ENCODE measurements around the gene USP47.

The USP47 gene

DNA sequence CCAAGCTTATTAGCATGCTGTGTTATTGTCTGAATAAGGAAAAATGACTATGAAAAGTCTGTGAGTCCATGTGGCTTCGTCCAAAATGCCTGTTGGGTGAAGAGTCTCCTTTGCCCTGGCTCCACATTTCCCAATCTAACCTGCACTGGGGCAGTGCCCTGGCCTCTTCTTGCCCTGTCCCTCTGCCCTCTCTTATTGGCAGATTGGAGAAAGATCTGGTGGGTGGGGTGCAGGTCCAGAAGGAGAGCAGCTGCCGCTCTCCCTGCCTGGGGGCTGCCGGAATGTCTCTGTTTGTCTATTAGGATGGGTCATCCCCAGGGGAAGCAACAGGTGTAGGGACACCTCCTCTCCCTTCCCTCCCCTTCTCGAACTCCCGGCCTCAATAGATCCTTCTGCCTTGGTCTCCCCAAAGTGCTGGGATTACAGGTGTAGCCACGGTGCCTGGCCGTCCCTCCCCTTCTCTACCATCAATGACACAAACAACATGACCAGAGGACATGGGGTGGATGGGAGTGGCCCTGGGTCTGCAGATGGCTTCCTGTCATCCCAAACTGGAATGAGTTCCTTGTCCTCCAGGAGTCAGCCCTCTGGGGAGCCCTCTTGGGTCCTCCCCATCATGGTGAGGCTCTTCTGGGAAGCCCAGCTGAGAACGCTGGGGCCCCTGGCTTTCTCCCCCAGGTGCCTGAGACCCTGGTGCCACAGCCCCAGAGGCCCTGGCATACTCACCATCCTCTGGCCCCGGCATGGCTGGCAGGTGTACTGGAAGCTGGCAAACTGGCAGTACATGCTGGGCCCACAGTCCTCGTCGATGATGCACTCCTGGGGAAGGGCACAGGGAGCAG, 126.1 kb downstream of the USP47 start:
- no peak for DNase-seq

DNA sequence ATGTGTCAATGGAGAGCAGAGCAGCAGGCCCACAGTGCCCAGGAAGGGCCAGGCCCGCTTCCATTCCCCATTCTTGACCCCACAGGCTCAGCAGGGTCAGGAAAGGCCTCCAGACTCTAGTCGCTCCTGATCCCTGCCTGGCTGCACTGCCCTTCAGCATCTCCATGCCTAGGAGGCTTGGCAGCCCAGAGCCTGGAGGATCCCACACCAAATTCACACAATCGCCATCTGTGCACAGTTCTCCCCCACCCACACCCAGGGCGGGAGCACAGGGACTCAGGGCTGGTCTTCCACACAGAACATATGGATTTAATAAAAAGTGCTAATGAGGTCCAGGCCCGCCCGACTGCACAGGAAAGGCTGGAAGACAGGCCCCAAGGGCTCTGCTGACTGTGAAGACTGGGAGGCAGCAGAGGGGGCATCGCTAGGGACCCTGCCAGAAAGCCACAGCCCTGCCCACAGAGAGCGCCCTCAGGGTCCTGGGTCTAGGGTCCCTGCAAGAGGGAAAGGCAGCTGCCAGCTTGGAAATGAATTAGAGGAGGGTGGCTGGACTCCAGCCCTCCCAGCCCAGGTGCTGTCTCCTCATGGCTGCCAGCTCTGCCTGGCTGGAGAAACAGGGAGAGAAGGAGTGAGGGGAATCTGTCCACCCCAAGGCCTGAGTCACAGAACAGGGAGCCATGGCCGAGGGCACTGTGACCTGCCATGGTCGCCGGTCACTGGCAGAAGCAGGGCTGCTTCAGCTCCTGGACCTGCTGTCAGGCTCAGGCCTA, 126.9 kb downstream of the USP47 start:
- no peak for DNase-seq

DNA sequence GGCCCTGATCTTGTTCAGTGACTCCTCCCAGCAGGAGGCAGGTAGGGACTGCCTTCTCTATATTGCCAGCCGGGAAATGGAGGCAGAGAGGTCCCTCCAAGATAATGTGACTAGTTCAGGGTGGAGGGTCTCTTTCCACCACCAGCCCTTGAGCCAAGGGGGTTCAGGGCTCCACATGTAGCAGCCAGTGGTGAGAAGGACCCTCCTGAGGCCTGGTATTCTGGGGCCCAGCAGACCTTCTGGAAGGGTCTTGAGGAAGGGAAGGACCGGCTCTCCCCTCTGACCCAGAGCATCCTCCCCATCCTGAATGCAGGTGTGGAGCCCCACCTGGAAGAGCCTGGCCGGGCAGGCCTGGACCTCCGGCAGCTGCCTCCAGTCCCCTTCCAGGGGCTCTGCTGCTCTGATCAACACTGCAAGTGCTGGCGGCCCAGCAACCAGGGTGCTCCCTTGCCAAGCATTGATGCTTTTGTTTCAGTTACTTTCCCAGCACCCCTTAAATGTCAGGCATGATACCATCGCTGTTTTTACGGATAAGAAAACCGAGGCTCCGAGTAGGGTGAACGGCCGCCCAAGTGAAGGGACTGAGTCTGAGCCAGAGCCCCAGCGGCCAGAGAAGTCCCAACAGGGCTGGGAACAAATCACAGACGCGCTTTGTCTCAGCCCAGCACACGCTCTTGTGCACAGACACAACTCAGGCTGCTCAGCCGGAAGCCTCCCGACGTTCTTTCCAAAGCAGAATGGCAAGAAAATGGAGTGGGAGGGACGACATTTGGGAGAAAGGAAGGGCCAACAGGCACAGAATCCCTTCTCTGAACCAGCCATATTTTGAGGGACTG, 127.8 kb downstream of the USP47 start:
- DNase-seq: no peak

DNA sequence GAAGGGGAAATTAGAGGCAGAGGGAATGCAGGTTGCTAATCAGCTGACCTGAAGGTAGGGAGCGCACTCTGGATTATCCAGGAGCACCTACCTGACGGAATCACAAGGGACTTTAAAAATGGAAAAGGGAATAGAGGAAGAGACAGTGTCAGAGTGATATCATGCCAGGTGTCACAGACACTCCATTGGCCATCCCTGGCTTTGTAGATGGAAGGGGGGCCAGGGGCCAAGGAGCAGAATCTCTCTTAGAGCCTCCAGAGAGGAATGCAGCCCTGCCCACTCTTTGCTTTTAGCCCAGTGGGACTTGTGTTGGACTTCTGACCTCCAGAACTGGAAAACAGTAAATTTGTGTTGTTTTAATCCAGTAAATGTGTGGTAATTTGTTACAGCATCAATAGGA, 128.8 kb downstream of the USP47 start:
- no peak for DNase-seq

DNA sequence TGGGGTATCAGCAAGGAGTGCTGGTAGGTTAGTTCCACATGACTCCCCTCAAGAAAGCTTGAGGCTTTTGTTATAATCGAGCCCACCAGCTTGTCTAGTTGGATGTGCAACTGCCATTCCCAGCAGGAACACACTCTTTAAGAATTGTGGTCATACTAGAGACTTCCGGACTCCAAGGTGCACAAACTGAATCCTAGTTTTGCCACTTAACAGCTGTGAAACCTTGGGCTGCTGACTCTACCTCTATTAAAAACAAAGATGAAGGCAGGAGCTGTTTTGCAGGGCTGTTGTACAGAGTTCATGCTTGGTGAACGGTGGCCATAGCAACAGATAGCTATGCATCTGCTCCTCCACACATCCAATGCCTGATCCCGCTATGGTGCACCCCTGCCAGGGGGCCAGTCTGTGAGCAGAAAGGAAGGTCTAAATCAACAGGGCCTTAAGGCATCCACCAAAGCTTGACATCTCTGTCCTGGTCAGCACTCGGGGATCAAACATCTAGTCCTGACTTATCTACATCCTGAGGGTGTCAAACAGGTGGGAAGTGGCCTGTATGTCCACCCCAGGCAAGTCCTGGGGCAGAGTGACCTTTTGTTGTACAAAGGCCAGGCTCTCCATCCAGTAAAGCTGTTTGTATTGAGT, 130.3 kb downstream of the USP47 start:
- DNase-seq: no peak

DNA sequence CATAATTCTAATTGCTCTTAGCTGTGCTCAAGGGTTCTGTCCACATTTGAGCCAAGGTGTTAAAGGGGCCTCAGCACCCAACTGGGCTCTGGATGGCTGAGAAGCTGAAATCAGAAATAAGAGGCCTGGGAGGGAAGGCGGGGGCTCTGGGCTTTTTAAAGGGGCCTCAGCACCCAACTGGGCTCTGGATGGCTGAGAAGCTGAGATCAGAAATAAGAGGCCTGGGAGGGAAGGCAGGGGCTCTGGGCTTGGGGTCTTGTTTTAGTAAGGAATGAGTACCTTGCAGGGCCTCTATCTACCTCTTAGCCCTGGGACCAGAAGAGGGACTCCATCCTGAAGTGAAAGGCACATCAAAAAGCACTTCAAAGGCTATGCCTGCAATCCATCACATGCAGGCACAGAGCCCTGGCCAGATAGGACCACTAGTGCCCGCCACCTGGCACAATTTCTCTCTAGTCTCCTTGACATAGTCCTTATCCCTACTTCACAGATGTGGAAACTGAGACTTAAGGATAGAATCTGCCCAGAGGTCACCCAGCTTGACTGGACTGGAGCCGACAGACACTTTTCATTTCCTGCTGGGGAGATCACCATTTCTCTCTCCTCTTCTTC, 131.1 kb downstream of the USP47 start:
- DNase-seq: no peak

DNA sequence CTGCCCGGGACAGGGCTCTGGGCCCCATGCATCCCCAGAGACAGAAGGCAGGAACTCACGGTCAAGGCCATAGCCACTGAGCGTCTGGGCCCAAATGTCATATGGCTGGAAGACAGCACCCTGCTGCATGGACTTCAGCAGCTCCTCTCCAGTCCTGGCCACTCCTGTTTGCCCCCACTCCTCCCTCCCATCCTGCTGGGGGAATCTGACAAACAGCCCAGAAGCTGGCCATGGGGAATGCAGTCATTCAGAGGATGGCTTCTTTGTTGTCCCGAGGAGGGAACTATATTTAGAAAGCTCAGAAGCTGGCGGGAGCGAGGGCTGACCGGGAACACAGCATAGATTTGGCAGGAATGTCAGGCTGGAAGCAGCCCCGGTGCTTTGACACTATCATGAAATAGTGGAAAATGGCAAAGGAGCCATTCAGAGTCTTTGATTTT, 131.6 kb downstream of the USP47 start:
- no peak for DNase-seq

DNA sequence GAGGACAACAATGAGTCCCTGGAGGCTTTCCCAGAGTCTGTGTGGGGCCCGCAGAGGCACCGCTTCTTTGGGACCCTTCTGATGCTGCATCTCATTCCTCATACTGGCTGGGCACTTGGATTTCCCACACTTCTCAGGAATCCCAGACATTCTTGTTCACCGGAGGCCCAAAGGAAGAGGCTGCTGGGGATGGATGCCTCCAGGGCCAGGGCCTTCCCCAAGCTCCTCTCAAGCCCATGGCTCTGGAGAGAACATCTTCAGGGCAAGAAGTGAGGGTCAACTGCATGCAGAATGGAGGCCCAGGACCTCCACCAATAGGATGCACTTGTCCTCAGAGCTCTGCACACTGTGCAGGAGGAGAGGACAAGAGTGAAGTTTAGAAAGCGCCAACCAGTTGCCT, 132.1 kb downstream of the USP47 start:
- no peak for DNase-seq

DNA sequence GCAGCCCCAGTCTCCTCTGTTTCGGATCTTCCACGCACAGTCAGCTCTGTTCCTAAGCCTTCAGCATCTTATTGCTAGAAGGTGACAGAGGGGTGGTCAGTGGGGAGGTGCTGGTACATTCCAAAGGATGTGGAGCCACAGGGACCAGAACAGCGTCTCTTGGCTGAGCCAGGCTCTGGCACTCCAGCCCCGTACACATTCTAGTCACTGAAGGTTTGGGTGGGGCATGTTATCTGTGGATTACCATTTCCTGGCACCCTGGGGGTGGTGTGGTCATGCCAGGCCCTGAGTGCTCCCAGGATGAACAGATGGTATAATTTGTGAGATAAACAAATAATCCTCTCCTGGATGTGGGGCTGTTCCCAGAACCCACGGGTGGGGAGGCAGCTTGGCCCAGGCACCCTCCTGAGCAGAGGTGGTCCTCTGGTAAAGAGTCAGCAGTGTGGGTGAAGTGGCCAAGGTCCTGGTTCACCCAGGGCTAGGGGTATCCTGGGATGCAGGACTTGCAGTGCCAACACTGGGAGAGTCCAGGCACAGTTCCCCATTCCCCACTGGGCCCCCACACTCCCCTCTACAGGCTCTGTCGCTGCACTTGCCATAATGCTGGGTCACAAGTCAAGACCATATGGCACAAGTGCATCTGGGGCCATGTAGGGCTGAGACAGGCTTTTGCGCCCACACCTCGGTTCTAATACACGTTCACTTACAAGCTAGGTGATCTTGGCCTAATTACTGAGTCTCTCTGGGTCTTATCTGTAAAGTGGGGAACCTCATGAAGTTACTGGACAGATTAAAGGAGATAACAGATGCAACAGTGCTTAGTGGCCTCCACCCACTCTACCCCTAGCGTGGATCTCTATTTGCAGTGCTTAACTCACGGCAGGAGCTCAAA, 133.7 kb downstream of the USP47 start:
- DNase-seq: no peak

DNA sequence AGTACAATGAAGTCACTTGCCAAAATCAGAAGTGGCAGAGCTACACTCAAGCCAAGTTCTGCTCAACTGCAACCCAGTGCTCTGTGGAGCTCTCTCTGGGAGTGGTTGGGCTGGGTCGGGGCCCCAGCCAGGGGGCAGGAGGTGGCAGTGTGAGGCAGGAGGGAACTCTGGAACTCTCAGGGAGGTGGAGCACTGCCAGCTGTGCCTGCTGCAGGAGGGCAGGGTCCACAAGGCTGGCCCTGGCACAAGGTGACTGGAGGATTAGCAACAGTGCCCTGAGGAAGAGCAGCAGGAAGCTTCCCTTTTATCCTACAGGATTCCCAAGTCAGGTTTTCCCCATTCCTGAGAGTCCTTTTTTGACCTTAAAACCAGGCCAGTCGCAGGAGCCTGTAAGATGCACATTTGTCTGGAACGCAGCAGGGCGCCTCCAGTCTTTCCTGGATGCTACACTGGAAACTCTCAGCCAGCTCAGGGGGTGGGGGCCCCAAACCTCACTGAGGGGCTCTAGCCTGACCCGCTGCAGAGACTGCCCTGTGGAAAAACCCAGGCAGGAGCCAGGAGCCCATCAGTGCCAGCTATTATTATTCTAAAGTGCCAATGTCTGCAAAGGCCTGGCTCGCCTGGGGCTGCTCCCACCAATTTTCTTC, 134.8 kb downstream of the USP47 start:
- DNase-seq: no peak

DNA sequence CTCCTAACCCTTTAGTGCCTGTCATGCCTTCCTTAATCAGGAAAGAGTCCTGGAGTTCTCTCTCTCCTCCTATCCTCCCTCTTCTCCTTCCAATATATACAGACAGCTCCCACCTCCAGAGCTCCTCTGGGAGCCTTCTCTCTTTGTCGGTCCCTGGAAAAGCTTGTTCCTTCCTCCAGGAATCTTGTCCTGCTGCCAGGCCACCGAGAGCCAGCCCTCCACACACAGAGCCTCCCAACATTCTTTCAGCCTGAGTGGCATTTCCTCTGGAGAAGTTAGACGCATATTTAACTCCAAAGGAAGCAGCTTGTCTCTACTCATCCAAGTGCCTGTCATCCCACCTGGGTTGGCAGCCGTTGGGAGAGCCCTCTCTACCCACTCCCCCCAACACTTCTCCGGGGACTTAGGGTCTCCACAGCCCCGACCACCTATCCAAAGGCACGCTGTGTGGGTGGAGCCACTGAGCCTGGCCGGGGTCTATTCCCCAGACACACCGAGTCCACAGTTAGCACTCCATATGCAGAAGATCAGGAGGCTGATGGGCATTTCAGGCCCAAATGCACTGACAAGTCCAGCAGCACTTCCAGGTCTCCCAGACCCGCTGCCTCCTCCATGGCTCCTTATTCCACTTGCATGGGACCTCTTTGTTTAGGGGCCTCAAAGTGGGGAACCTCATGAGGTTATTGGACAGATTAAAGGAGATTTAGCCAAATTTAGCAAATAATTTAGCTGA, 135.6 kb downstream of the USP47 start:
- DNase-seq: no peak

DNA sequence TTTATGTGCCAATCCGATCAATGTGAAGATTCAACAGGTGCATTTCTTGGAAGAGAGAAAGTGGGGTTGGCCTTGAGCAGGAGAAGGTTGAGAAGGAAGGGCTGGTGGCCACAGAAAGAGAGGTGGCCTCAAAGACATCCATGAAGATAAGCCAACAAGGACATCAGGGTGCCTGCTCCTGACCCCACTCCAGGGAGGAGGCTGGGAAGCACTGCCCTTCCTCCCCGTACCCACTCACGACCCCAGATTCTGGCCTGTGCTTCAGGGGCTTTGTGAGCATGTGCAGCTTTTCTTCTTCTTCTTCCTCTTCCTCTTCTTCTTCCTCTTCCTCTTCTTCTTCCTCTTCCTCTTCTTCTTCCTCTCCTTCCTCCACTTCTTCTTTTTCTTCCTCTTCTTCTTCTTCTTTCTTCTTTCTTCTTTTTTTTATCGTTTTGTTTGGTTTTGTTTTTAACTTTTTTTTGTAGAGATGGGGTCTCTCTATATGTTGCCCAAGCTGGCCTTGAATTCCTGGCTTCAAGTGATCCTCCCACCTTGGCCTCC, 136.4 kb downstream of the USP47 start:
- no peak for DNase-seq

DNA sequence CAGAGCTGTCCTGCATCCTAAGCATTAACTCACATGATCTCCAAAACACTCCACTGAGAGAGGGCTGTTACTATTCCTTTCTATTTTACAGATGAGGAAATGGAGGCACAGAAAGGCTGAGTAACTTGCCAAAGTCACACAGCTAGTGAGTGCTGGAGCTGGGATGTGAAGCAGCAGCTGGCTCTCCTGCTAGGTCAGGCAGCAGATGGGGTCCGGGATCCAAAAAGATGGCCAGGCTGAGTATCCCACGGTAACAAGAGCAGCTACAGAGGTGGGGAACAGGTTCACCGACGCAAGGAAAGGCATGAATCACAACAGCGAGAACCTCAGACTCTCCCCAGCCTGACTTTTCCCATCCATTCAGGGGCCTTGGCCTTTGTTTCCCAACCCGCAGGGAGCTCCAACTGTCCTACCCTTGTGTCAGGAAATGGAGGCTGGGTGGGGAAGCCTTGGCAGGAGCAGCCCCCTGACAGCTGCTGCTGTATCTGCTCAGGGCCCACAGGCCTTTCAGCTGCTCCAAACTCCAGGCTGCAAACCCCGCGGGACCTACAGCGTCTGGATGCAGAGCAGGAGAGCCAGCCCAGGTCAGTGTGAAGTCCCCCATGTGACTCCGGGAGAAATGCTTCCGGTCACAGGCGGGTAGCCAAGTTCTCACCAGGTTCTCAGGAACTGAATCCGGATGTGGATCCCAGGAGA, 137.2 kb downstream of the USP47 start:
- DNase-seq: no peak

DNA sequence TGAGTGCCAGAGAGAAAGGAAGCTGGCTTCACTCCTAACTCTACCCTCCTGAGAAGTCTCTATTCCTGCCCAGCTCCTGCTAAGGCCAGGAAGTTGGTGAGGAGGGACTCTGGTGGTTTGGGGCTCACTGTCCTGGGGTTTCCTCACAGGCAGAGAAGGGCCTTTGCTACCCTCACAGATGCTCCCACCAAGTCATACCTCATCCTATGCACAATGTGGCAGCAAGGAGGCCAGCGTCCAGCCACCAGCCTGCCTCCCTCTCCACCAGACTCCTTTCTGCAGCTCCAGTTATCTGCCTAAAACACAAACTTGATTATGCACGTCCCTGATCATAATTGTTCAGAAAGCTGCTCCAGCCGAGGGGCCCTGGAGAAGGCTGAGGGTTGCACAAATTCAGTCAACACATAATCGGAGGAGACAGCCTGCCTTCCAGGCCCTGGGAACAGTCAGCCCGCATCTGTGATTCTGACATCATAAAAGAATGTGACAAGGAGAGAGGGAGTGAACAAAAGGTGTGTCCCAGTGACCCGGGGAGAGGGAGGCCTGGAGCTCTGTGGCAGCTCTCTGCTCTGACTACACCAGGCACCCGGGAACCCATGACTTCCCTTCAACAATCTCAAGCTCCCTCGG, 137.8 kb downstream of the USP47 start:
- no peak for DNase-seq

DNA sequence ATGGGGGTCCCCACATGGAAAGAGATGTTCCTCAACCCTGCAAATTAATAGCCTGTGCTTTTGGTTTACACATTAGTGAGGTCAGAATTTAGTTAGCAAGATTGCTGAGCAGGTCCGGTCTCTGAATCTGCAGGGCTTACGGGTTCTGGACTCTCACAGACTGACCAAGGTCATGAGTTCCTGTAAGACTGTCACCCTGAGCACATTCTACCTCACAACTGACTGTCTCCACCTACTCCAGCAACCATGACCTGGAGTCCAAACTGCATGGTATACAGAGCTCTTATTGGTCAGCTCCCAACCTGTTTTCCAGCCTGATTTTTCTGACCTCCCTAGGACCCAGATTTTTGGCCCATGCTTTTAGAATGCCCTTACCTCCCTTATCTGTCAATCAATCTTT, 138.4 kb downstream of the USP47 start:
- DNase-seq: no peak

DNA sequence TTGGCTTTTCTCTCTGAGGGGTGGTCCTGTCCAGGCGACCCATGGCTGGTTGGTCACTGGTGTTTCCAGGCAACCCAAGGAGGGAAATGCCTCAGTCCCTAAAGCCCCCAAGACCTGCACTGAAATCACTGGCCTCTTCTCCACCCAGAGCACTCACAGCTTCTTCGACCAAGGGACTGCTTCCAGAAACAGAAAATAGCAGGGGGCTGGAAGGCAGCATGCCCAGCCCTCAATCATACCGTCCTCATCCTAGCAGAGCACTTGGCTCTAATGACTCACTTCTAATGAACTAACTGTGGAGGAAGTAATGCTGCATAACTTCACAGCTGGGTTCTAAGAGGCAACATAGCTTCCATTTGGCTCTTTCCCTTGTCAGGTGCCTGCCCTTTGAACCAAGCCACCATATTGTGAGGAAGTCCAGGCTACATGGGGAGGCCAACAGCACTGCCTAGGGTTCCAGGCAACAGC, 139.1 kb downstream of the USP47 start:
- no peak for DNase-seq

DNA sequence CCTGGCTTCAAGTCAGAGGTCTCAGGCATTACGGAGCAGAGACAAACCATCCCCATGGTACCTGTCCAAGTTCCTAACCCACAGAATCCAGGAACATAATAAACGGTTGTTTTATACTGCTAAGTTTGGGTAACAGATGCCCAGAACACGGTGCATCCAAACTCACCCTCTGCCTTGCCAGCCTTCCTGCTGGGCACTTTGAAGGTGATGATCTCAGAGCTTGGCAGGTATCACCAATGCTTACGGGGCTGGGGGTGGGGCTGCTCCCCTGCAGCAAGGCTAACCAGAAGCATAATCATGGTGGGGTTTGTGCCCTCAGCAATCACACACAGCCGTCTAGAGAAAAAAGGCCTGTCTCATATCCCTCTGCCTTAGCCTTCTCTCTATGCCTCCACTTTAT, 139.6 kb downstream of the USP47 start:
- DNase-seq: no peak

DNA sequence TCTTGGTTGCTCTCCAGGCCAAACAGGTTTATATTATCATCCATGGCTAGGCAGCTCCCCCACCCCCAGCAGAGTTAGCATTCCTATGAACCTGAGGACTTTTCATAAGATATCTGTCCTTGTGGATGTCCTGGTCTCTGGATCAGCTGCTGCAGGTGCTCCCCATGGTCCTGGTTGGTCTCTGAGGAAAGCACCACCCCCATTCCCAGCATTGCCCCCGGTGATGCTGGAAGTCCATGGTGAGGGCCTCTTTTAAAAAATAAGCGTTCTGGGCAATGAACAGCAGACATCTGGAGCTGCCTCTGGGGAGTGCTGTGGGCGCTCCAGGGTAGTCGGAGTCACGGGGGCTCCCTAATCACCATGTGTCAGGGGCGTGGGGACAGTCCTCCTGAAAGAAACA, 140.1 kb downstream of the USP47 start:
- no peak for DNase-seq

DNA sequence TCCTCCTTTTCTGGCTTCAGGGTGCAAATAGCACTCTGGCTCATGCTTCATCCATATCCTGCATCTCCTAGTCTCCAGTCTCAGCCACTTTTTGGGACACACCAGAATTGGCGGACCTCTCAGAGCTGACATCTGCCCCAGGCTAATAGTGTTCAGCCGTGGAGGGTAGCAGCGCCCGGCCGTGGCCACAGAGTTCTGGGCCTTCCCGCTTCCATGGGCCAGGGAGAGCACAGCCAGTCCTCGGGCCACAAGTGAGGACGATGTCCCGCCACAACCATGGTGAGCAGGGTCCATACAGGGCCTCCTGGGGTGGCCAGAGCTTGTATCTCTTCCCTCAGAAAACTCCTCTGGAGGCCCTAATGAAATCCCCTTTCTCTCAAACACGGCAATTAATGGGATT, 140.7 kb downstream of the USP47 start:
- DNase-seq: no peak
